GM21423 (cell line): ENCODE measurements around the gene PDE7B.

ENCODE experiments used
- ATAC-seq: cut with Tn5 transposase; IDR thresholded peaks from one replicate; pipeline ENCODE4 v1.9.1; 2021; ENCODE audit warnings: mild to moderate bottlenecking, moderate library complexity; ENCODE audit not compliant: unreplicated experiment

Gene PDE7B

DNA sequence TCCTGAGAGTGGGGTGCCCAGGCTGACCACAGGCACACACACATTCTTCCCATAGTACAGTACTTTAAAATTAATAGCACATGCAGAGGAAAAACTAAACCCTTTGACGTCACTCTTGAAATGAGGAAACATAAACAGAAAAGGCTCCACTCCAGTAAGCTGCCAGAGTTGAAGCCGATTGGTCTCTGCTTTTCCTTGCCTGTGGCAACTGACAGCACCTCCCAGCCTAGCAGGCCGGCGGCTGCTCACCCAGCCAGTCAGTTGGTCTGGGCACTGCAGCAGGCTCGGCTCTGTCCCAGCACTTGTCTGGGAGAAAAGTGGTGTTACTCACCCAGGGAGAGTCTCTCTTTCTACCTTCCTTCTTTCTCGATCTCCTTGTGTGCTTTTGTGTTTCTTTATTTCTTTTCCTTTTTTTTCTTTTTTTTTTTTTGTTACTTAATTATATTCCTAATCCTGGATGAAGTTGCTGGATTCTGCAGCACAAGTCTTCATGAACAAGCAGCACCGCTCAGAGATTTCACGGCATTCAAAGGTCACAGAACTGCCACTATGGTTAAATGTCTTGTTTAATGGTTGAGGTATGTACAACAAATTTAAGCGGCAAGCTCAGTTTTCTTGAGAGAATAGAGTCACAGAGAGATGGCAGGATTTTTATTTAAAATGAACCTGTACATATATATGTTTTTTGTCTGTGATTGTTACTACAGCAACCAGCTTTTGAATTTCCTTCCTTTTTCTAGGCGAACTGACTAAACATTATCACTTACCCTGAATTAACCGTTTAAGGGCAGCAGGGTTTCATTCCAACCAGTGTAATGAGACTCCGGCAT, at the start of gene PDE7B:
PDE7B (plus strand) TSS at position 260 of the 830 bp plus-strand sequence.
- peak; percentile 86 for ATAC-seq

DNA sequence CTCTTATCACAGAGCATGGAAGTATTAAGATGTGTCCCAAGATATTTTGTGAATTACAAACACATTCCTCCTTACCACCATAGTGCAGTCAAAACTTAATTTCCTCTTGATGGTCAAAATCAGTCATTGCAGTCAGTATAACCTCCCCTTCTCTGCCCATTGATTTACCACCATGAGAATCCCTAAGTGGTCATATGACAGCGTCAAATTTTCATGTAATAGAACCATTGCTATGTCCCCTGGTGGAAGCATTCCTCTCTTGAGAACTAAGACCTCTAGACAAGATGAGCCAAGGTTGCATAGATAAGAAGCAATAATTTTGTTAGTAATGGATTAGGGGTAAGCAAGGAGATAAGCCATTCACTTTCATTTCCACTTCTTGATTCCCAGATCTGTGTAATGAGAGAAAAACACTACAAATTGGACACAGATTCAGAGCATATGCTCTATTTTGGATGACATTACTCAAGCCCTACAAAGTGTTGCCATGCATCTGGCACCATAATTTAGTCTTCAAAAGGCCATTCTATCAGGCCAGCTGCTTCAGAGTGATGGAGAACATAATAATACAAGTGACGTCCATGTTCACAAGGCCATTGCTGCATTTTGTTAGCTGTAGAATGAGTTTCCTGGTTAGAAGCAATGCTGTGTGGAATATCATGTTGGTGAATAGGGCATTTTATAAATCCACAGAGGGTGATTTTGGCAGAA, 49.6 kb upstream of the PDE7B start:
- ATAC-seq: no peak

- ATAC-seq: no peak
These were observed 41.0 kb upstream of the PDE7B start for GRCh38 chr6:135810486-135810885.

GRCh38 chr6:135811170-135811569, 40.3 kb upstream of the PDE7B start:
- no peak for ATAC-seq

DNA sequence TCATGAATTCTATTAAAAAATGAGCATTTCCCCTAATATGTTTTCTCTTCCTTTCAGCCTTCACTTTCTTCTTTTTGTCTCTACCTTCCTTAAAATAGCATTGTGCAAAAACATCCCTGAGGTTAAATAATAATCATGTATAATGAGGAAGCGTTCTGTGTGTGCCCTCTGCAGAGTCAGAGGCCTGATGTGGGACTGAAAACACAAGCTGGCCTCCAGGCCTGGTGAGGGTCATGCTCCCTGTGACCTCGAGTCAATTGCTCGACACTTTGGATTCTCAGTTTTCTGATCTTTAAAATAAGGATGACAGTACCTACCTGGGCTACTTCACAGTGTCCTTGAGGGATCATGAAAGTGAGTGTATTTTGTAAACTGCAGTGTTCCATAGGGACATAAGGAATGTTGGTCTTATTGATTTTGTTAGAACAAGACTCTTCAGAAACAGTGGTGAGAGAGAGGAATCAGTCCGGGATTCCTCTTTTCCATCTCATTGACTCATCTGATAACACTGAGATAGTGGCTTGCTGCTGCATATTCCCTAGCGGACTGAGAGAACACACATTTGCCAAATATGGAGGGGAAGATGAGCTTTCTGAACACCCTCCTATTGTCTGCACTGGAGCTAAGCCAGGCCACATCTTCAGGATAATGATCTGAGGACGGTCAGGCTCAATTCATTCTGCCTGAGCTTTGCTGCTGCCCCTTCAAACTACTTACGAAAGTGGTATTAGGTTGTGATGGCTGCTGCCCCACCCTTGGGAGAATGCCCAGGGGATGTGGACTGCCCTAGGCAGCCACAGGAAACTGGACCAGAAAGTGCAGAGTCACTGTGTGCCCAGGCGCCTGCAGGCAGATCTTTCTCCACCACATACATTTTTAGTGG, 39.6 kb upstream of the PDE7B start:
- ATAC-seq: no peak

- no peak for ATAC-seq
These were observed 38.1 kb upstream of the PDE7B start for GRCh38 chr6:135813401-135813800.

DNA sequence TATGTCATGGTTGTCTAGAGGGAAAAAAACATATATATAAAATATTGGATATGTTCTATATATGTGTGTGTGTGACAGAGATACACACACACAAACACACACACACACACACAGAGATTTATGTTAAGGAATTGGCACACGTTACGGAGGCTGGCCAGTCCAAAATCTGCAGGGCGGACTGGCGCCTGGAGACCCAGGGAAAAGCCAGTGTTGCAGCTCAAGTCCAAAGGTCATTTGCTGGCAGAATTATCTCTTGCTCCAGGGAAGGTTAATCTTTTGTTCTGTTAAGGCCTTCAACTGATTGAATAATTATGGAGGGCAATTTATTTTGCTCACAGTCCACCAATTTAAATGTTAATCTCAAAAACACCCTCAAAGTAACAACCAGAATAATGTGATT, 37.5 kb upstream of the PDE7B start:
- no peak for ATAC-seq

DNA sequence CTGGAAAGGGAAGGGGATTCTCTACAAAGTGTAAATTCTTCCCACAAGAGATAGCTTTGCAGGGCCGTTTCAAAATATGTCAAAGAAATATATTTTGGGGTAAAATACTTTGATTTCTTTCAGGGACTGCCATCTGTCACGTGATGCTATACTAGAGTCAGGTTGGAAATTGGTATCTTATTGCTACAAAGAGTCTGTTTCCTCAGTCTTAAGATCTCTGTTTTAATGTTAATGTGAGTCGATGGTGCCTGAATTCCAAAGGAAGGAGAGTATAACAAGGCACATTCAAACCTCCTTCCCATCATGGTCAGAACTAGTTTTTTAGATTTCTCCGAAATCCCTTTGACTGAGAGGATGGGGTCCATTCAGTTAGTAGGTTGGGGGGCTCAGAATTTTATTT, 36.3 kb upstream of the PDE7B start:
- no peak for ATAC-seq

- ATAC-seq: no peak
These were observed 34.5 kb upstream of the PDE7B start for GRCh38 chr6:135817035-135817434.

GRCh38 chr6:135819665-135820064, 31.8 kb upstream of the PDE7B start:
- ATAC-seq: no peak

DNA sequence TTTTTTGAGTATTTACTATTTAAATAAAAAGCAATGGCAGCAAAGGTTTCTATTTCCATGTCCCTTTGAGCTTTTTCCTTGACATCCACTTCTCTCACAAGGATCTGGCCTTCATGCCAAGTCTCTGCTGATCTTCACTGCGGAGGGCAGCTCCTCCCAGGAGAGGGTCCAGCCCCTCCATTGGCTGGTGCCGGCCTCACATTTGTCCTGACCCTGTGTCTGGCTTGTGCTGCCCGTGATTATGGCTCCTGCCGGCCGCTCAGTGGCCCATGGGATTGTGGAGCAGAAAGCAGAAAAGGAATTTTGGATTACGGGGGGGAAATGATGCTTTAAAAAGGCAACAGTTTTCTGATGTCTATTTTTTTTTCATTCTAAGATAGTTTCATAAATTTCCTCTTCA, 31.2 kb upstream of the PDE7B start:
- no peak for ATAC-seq

DNA sequence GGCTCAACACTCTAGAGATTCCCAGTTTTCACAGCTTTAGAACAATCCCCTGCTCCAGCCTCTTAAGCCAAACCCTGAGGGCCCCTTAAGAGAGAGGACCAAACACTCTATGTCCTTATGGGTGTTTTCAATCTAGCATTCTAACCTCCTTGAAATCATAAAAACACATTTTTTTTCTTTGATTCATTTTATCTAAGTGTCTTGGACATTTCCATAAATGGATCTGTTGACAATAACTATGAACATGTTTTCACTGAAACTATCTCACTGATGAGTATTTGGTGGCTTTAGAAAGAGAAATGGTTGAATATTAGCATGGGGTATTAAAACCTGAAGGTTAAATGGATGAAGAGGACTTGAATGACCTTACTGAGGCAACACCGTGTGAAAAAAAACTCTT, 27.6 kb upstream of the PDE7B start:
- no peak for ATAC-seq

GRCh38 chr6:135826236-135826804, 25.2 kb upstream of the PDE7B start:
- ATAC-seq: no peak

GRCh38 chr6:135828021-135828420, 23.5 kb upstream of the PDE7B start:
- ATAC-seq: no peak

- ATAC-seq: no peak
These were observed 21.0 kb upstream of the PDE7B start for GRCh38 chr6:135830452-135830881.

- no peak for ATAC-seq
These were observed 20.5 kb upstream of the PDE7B start for GRCh38 chr6:135831016-135831415.

- no peak for ATAC-seq
These were observed 19.3 kb upstream of the PDE7B start for GRCh38 chr6:135832166-135832565.

DNA sequence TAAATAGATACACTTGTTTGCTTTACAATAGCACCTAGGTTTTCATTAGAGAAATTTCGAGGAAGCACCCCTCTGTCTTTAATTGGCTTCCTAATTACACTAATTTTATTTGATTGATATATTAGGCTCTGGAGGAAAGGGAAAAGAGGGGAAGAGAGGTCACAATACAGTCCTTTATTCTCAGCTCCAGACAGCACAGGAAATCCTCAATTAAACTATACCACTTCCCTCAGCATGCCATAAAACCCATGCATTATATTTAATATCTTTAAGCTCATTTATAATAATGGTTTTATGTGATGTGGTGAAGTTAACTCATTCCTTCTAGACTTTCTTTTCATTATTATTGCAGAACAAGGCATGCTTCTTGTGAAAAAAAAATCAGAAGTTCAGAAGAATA, 17.7 kb upstream of the PDE7B start:
- no peak for ATAC-seq

DNA sequence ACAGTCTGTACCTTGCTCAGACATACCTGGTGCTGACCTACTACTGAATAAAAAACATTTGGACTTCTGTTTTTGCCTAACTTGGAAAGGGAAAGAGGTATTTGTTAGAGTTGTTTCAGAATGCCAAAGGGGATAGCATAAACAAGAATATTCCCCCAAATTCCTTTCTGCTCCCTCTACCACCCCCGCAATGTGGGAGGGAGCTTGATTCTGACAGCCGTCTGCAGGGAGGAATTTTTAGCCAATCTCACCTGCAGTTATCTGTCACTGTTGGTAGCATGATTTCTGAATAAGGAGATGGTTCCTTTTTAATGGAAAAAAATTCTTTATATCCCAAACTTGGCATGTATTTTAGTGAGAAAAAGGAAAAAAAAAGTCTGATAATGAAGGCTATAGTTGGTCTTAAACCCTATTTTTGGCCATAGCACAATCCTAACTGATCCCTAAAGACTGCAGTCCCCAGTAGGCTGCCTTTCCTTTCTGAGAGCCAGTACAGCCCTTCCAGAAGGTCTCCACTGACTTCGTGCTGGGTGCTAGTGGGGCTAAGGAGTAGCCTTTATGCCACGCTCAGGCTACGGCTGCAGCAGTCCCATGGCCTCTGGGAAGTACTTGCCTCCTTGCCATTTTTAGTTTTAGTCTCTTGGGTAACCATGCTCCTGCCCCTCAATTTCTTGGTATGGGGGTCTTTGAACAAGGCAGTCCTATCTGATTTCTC, 13.6 kb upstream of the PDE7B start:
- ATAC-seq: no peak

- ATAC-seq: no peak
These were observed 12.4 kb upstream of the PDE7B start for GRCh38 chr6:135839121-135839520.
